HepG2 (cell line): ENCODE measurements around the gene TSPYL6. TPM values are rescaled to one million over a fixed set of nuclear protein-coding genes. Genes with fewer than 3 reads are reported as not detected.

Experiments
- CCAR2 ChIP-seq: fragments of 200-400 bp; formaldehyde crosslinking; optimal IDR thresholded peaks from 2 replicates; pipeline ENCODE3; 2018; ENCODE audit warnings: low read depth, mild to moderate bottlenecking, low read length, moderate library complexity
- FLYWCH1 ChIP-seq: sonication (generic); formaldehyde crosslinking; IDR thresholded peaks from 2 replicates; pipeline ENCODE4 v1.8.1; 2023; ENCODE audit warnings: mild to moderate bottlenecking, missing genetic modification reagents
- FOXA1 ChIP-seq, 2 experiments: fragments of 450-650 bp in 1 of 2; sonication (generic) in 1 of 2; formaldehyde crosslinking in 1 of 2; IDR thresholded peaks; 2 replicates each; pipeline versions ENCODE4 v1.4.0 to v1.6.1; 2016 to 2020; ENCODE audit warnings: missing genetic modification reagents in 1 of 2
- GATAD1 ChIP-seq: IDR thresholded peaks from 2 replicates; pipeline ENCODE4 v1.6.1; 2016; ENCODE audit warnings: missing genetic modification reagents, missing compliant biosample characterization
- HMGA1 ChIP-seq: sonication (generic); formaldehyde crosslinking; conservative IDR thresholded peaks from 2 replicates; pipeline ENCODE4 v1.4.0; 2020; ENCODE audit warnings: missing genetic modification reagents
- MAZ ChIP-seq, 2 experiments: sonication (generic) in 1 of 2; formaldehyde crosslinking in 1 of 2; IDR thresholded peaks; 2 replicates each; pipeline versions ENCODE4 v1.5.0 to v1.6.1; 2012 to 2020; ENCODE audit warnings: low read depth in 2 of 2, mild to moderate bottlenecking in 2 of 2, borderline replicate concordance in 1 of 2, improper control_type of control experiment in 1 of 2, low read length in 1 of 2, missing genetic modification reagents in 1 of 2, moderate library complexity in 1 of 2
- MEF2D ChIP-seq: sonication (generic); formaldehyde crosslinking; IDR thresholded peaks from 2 replicates; pipeline ENCODE4 v1.5.1; 2020; ENCODE audit warnings: mild to moderate bottlenecking, missing genetic modification reagents
- MEIS2 ChIP-seq: sonication (generic); formaldehyde crosslinking; IDR thresholded peaks from 2 replicates; pipeline ENCODE4 v1.9.0; 2021; ENCODE audit warnings: mild to moderate bottlenecking, missing genetic modification reagents
- NFKB2 ChIP-seq: sonication (generic); formaldehyde crosslinking; IDR thresholded peaks from 2 replicates; pipeline ENCODE4 v1.4.0; 2020; ENCODE audit warnings: missing genetic modification reagents, borderline replicate concordance
- PHB2 ChIP-seq: fragments of 450-650 bp; IDR thresholded peaks from 2 replicates; pipeline ENCODE4 v1.6.1; 2018; ENCODE audit not compliant: partially characterized antibody
- PTBP1 ChIP-seq: fragments of 200-400 bp; formaldehyde crosslinking; IDR thresholded peaks from 2 replicates; pipeline ENCODE4 v1.6.1; 2018; ENCODE audit warnings: low read length, low read depth; ENCODE audit not compliant: poor library complexity, severe bottlenecking
- RBM39 ChIP-seq: fragments of 200-400 bp; formaldehyde crosslinking; IDR thresholded peaks from one replicate; pipeline ENCODE4 v1.6.1; 2018; ENCODE audit warnings: antibody characterized with exemption, mild to moderate bottlenecking, low read depth, low read length; ENCODE audit not compliant: poor library complexity, severe bottlenecking
- TGIF2 ChIP-seq: IDR thresholded peaks from 2 replicates; pipeline ENCODE4 v1.6.1; 2016; ENCODE audit warnings: control low read depth, missing compliant biosample characterization
- THYN1 ChIP-seq: sonication (generic); formaldehyde crosslinking; IDR thresholded peaks from 2 replicates; pipeline ENCODE4 v1.8.1; 2023; ENCODE audit warnings: low read depth, mild to moderate bottlenecking, moderate library complexity, missing genetic modification reagents, borderline replicate concordance
- ZNF33A ChIP-seq: sonication (generic); formaldehyde crosslinking; IDR thresholded peaks from 2 replicates; pipeline ENCODE4 v1.5.1; 2020; ENCODE audit warnings: missing genetic modification reagents, mild to moderate bottlenecking, moderate library complexity, borderline replicate concordance
- ZNF572 ChIP-seq: sonication (generic); formaldehyde crosslinking; IDR thresholded peaks from 2 replicates; pipeline ENCODE4 v1.5.1; 2020; ENCODE audit warnings: mild to moderate bottlenecking, missing genetic modification reagents
- ZNF709 ChIP-seq: sonication (generic); formaldehyde crosslinking; IDR thresholded peaks from 2 replicates; pipeline ENCODE4 v1.5.0; 2020; ENCODE audit warnings: mild to moderate bottlenecking, missing genetic modification reagents
- polyA plus RNA-seq, 8 experiments: library from polyadenylated mRNA; depleted of rRNA in 3 of 8; stranded (reverse) in 7 of 8; unstranded in 1 of 8; fragments of >200 nt; fragmentation: Illumina TruSeq in 4 of 8; extraction: Trizol in 4 of 8; gene quantifications; 2 replicates each; pipeline versions ENCODE4 v1.2.1 to v1.2.3, GENCODE V29; 2011 to 2016; ENCODE audit warnings: low read depth in 4 of 8, missing spikeins in 1 of 8, mixed read lengths in 1 of 8; ENCODE audit not compliant: insufficient read depth in 1 of 8
- total RNA-seq, 5 experiments: library from RNA; depleted of rRNA; stranded (reverse); fragments of >200 nt; fragmentation: Illumina TruSeq; extraction: Trizol; gene quantifications; 2 replicates each; pipeline ENCODE4 v1.2.3, GENCODE V29; 2016; ENCODE audit warnings: low read depth in 1 of 5
- TF ChIP-seq, protein P1 (sequence below): sonication (generic); formaldehyde crosslinking; IDR thresholded peaks from 2 replicates; pipeline ENCODE4 v1.4.0; 2020; ENCODE audit warnings: missing genetic modification reagents
- TF ChIP-seq, protein P2 (sequence below): sonication (generic); formaldehyde crosslinking; IDR thresholded peaks from 2 replicates; pipeline ENCODE4 v1.4.0; 2020; ENCODE audit warnings: mild to moderate bottlenecking, missing genetic modification reagents
- TF ChIP-seq, protein P3 (sequence below): sonication (generic); formaldehyde crosslinking; IDR thresholded peaks from 2 replicates; pipeline ENCODE4 v1.4.0; 2020; ENCODE audit warnings: missing genetic modification reagents
- TF ChIP-seq, protein P4 (sequence below): sonication (generic); formaldehyde crosslinking; IDR thresholded peaks from 2 replicates; pipeline ENCODE4 v1.8.1; 2023; ENCODE audit warnings: missing genetic modification reagents, mild to moderate bottlenecking, borderline replicate concordance
- TF ChIP-seq, protein P5 (sequence below): IDR thresholded peaks from 2 replicates; pipeline ENCODE4 v1.6.1; 2018; ENCODE audit warnings: missing genetic modification reagents

Gene TSPYL6
- total and polyA plus RNA-seq, 2 of the 13 experiments (the other 11 are each of a cell fraction or from before 2014, with no cell fraction given) = 0.03 TPM; not detected in 1

DNA sequence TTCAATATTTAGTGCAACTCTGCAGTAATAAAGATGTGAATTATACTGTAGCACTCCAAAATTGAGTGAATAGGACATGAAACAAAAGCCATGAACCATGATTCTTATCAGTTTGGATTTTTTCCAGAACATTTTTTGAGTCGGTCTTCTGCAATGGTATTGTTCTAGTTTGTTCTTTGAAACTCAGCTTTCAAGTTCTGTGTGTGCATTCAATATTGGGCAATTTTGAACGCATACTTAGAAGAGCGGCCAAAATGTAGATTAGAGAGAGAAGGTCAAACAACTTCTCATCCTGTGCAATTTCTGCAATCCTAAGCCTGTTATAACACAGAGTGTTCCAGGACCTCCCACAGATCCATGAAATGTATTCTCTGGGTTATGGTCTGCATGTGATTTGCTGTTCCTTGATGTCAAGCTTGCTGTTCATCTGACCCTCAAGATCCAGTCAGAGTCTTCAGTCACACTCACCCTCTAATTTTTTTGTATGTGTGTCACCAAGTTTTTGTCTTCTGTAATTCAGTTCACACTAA lies 48.3 kb downstream of the TSPYL6 start (continued):
- TF ChIP-seq, protein P1, sequence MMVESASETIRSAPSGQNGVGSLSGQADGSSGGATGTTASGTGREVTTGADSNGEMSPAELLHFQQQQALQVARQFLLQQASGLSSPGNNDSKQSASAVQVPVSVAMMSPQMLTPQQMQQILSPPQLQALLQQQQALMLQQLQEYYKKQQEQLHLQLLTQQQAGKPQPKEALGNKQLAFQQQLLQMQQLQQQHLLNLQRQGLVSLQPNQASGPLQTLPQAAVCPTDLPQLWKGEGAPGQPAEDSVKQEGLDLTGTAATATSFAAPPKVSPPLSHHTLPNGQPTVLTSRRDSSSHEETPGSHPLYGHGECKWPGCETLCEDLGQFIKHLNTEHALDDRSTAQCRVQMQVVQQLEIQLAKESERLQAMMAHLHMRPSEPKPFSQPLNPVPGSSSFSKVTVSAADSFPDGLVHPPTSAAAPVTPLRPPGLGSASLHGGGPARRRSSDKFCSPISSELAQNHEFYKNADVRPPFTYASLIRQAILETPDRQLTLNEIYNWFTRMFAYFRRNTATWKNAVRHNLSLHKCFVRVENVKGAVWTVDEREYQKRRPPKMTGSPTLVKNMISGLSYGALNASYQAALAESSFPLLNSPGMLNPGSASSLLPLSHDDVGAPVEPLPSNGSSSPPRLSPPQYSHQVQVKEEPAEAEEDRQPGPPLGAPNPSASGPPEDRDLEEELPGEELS (CRISPR knock-in tag) = peak; percentile 89
- TF ChIP-seq TGIF2 (CRISPR knock-in tag) (peak; percentile 45; the same call in 1 of the 2 replicates), GATAD1 (CRISPR knock-in tag) (no peak), ZNF709 (CRISPR knock-in tag) (no peak), PHB2 (no peak), FLYWCH1 (CRISPR knock-in tag) (no peak), MEIS2 (CRISPR knock-in tag) (no peak), THYN1 (CRISPR knock-in tag) (no peak), HMGA1 (CRISPR knock-in tag) (no peak), NFKB2 (CRISPR knock-in tag) (no peak), FOXA1 (IDR thresholded peaks at IDR 0.05) (no peak), FOXA1 (CRISPR knock-in tag; IDR thresholded peaks at IDR 0.05) (peak; percentile 93), PTBP1 (no peak), CCAR2 (peak; percentile 76), MEF2D (no peak), ZNF572 (CRISPR knock-in tag) (no peak), MAZ (IDR thresholded peaks at IDR 0.05; ENCODE audit: borderline replicate concordance, low read depth, low read length) (no peak), MAZ (CRISPR knock-in tag; IDR thresholded peaks at IDR 0.05; ENCODE audit: low read depth) (no peak; the same call in 1 of the 2 replicates), RBM39 (no peak), ZNF33A (CRISPR knock-in tag) (no peak)
- TF ChIP-seq, protein P2, sequence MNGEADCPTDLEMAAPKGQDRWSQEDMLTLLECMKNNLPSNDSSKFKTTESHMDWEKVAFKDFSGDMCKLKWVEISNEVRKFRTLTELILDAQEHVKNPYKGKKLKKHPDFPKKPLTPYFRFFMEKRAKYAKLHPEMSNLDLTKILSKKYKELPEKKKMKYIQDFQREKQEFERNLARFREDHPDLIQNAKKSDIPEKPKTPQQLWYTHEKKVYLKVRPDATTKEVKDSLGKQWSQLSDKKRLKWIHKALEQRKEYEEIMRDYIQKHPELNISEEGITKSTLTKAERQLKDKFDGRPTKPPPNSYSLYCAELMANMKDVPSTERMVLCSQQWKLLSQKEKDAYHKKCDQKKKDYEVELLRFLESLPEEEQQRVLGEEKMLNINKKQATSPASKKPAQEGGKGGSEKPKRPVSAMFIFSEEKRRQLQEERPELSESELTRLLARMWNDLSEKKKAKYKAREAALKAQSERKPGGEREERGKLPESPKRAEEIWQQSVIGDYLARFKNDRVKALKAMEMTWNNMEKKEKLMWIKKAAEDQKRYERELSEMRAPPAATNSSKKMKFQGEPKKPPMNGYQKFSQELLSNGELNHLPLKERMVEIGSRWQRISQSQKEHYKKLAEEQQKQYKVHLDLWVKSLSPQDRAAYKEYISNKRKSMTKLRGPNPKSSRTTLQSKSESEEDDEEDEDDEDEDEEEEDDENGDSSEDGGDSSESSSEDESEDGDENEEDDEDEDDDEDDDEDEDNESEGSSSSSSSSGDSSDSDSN (CRISPR knock-in tag) = no peak
- TF ChIP-seq, protein P3, sequence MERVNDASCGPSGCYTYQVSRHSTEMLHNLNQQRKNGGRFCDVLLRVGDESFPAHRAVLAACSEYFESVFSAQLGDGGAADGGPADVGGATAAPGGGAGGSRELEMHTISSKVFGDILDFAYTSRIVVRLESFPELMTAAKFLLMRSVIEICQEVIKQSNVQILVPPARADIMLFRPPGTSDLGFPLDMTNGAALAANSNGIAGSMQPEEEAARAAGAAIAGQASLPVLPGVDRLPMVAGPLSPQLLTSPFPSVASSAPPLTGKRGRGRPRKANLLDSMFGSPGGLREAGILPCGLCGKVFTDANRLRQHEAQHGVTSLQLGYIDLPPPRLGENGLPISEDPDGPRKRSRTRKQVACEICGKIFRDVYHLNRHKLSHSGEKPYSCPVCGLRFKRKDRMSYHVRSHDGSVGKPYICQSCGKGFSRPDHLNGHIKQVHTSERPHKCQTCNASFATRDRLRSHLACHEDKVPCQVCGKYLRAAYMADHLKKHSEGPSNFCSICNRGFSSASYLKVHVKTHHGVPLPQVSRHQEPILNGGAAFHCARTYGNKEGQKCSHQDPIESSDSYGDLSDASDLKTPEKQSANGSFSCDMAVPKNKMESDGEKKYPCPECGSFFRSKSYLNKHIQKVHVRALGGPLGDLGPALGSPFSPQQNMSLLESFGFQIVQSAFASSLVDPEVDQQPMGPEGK (CRISPR knock-in tag) = peak; percentile 56
- TF ChIP-seq, protein P4, sequence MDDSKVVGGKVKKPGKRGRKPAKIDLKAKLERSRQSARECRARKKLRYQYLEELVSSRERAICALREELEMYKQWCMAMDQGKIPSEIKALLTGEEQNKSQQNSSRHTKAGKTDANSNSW (CRISPR knock-in tag) = no peak
- TF ChIP-seq, protein P5, sequence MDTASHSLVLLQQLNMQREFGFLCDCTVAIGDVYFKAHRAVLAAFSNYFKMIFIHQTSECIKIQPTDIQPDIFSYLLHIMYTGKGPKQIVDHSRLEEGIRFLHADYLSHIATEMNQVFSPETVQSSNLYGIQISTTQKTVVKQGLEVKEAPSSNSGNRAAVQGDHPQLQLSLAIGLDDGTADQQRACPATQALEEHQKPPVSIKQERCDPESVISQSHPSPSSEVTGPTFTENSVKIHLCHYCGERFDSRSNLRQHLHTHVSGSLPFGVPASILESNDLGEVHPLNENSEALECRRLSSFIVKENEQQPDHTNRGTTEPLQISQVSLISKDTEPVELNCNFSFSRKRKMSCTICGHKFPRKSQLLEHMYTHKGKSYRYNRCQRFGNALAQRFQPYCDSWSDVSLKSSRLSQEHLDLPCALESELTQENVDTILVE (CRISPR knock-in tag) = peak; percentile 75
